ENCODE data around the gene PXN. TPM values are rescaled to one million over a fixed set of nuclear protein-coding genes. Genes with fewer than 3 reads are reported as not detected.

Gene PXN
- total RNA-seq, 1 donor from 2014 or later: 29.5 TPM

DNA sequence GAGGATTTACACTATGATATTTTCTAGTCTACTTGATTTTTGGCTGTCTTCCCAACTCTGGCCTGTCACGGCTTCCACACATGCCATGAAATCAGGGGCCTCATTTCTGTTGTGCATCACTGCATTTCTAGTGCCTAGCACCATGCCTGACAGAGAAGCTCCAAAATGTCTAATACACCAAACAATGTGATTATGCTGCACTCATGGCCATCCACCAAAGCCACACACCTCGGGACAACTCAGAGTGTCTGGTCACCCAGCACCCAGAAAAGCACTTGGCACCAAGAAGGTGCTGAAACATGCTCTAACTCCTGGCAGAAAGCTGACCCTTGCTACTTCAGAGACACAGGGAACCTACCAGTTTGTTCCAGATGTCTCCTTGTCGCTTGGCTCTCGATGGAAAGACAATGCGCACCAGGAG, 82.3 kb downstream of the PXN start:
- Histone ChIP-seq H3K27me3 (ENCODE audit: control insufficient read depth, insufficient read depth, low read length) (no peaks in the 10 kb centered on the region), H3K4me3 (ENCODE audit: low read depth, low read length) (no peak overlapping the region), H3K36me3 (ENCODE audit: control insufficient read depth, insufficient read depth, low read length) (peaks cover 19% of the 10 kb centered on the region)
- FAIRE-seq: no peak
- no peak for DNase-seq (ENCODE audit: low read depth)
- TF ChIP-seq, protein P1, sequence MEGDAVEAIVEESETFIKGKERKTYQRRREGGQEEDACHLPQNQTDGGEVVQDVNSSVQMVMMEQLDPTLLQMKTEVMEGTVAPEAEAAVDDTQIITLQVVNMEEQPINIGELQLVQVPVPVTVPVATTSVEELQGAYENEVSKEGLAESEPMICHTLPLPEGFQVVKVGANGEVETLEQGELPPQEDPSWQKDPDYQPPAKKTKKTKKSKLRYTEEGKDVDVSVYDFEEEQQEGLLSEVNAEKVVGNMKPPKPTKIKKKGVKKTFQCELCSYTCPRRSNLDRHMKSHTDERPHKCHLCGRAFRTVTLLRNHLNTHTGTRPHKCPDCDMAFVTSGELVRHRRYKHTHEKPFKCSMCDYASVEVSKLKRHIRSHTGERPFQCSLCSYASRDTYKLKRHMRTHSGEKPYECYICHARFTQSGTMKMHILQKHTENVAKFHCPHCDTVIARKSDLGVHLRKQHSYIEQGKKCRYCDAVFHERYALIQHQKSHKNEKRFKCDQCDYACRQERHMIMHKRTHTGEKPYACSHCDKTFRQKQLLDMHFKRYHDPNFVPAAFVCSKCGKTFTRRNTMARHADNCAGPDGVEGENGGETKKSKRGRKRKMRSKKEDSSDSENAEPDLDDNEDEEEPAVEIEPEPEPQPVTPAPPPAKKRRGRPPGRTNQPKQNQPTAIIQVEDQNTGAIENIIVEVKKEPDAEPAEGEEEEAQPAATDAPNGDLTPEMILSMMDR (IDR thresholded peaks at IDR 0.05; ENCODE audit: insufficient read depth, low read length, severe bottlenecking): no peak

DNA sequence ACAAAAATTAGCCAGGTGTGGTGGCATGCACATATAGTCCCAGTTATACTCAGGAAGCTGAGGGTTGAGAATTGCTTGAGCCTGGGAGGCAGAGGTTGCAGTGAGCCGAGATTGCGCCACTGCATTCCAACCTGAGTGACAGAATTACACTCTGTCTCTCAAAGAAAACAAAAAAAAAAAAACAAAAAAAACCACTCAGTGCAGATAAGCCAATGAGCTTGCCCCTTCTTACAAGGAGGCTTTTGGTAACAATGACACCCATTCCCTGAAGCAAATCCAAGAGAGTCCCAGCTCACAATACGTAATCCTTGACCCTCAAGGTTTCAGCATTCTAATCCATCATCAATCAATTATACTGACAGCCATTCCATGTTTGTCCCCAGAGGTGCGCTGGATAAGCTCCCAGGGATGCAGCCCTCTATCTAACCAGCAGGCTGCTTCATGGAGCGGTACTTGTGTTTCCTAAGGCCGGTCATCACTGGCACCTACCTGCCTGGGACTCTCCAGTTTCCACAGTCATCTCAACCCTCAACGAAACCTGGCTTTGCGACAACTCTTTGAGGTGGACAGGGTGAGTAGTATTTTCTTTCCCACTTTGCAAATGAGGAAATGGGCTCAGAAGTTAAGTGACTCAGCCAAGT, 83.4 kb downstream of the PXN start:
- H3K27me3 ChIP-seq (ENCODE audit: control insufficient read depth, insufficient read depth, low read length): no peaks in the 10 kb centered on the region
- H3K36me3 ChIP-seq (ENCODE audit: control insufficient read depth, insufficient read depth, low read length): peaks cover 30% of the 10 kb centered on the region
- FAIRE-seq (no peak), DNase-seq (ENCODE audit: low read depth) (peak; percentile 88)
- no peak overlapping the region for H3K4me3 ChIP-seq (ENCODE audit: low read depth, low read length)
- TF ChIP-seq, protein P1 (IDR thresholded peaks at IDR 0.05; ENCODE audit: insufficient read depth, low read length, severe bottlenecking): peak; percentile 23

DNA sequence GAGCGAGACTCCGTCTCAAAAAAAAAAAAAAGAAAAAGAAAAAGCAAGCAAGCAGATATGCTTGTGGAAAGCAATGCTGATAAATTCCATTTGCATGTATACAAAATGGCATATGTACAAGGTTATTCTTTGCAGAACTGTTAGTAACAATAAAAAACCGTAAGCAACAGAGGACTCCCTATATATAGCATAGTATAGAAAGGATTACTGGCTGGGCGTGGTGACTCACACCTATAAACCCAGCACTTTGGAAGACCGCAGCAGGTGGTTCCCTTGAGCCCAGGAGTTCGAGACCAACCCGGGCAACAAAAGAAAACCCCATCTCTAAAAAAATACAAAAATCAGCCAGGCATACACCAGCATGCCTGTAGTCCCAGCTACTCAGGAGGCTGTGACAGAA, 84.6 kb downstream of the PXN start:
- no peak overlapping the region for H3K4me3 ChIP-seq (ENCODE audit: low read depth, low read length)
- H3K27me3 ChIP-seq (ENCODE audit: control insufficient read depth, insufficient read depth, low read length): no peaks in the 10 kb centered on the region
- DNase-seq (ENCODE audit: low read depth): no peak
- peaks cover 32% of the 10 kb centered on the region for H3K36me3 ChIP-seq (ENCODE audit: control insufficient read depth, insufficient read depth, low read length)
- TF ChIP-seq, protein P1 (IDR thresholded peaks at IDR 0.05; ENCODE audit: insufficient read depth, low read length, severe bottlenecking): no peak
- no peak for FAIRE-seq

DNA sequence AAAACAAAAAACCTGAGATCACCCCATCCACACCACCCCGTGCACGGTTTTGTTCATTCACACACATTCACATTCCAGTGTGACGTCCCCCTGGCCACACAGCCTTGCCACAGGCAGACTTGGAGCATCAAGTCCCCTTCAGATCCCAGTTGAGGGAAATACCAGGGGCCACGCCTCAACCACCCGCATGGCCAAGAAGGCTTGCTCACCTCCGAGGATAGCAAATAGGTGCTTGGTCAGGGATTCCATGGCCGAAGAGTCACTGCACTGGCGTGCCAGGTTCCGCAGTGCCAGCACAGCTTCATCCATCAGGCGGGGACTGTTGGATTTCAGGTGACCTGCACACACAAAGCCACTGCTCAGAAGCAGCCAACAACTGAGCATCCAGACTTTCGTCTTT, 90.0 kb downstream of the PXN start:
- TF ChIP-seq, protein P1 (IDR thresholded peaks at IDR 0.05; ENCODE audit: insufficient read depth, low read length, severe bottlenecking): no peak
- no peak for DNase-seq (ENCODE audit: low read depth)
- H3K36me3 ChIP-seq (ENCODE audit: control insufficient read depth, insufficient read depth, low read length): peaks cover 43% of the 10 kb centered on the region
- H3K27me3 ChIP-seq (ENCODE audit: control insufficient read depth, insufficient read depth, low read length): no peaks in the 10 kb centered on the region
- H3K4me3 ChIP-seq (ENCODE audit: low read depth, low read length): no peak overlapping the region
- no peak for FAIRE-seq

DNA sequence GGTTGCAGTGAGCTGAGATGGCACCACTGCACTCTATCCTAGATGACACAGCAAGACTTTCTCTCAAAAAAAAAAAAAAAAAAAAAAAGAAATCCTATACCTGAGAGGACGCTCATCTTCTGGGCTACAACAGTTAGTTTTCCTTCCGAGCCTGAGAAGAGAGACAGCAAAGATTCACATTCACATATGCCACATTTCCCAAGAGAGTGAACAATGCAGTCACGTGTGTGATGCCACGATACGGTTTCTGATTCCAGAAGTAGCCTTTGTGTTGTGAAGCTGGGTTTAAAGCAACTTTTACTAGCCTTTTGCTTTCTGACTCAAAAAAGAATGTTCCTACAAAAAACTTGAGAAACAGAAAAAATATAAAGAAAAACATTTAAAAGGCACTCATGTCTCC, 90.5 kb downstream of the PXN start:
- H3K36me3 ChIP-seq (ENCODE audit: control insufficient read depth, insufficient read depth, low read length): peaks cover 44% of the 10 kb centered on the region
- DNase-seq (ENCODE audit: low read depth) (no peak), FAIRE-seq (no peak)
- no peaks in the 10 kb centered on the region for H3K27me3 ChIP-seq (ENCODE audit: control insufficient read depth, insufficient read depth, low read length)
- TF ChIP-seq, protein P1 (IDR thresholded peaks at IDR 0.05; ENCODE audit: insufficient read depth, low read length, severe bottlenecking): no peak
- H3K4me3 ChIP-seq (ENCODE audit: low read depth, low read length): no peak overlapping the region

DNA sequence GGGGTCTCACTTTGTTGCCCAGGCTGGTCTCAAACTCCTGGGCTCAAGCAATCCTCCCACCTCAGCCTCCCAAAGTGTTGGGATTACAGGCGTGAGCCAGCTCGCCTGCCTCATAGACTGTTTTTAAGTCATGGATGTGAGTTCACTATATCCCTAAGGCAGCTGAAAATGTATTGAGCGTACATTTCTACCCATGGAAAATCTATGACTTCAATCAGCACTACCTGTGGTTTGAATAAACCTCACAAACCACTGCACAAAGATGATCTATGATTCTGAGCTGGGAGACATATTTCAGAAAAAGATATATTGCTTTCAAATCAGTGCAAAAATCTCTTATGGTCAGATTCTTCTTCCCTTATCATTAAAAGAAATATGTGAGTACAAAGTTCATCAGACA, 93.5 kb downstream of the PXN start:
- H3K4me3 ChIP-seq (ENCODE audit: low read depth, low read length): no peak overlapping the region
- TF ChIP-seq, protein P1 (IDR thresholded peaks at IDR 0.05; ENCODE audit: insufficient read depth, low read length, severe bottlenecking): no peak
- DNase-seq (ENCODE audit: low read depth) (no peak), FAIRE-seq (no peak)
- peaks cover 32% of the 10 kb centered on the region for H3K36me3 ChIP-seq (ENCODE audit: control insufficient read depth, insufficient read depth, low read length)
- H3K27me3 ChIP-seq (ENCODE audit: control insufficient read depth, insufficient read depth, low read length): no peaks in the 10 kb centered on the region
